Measurements from ENCODE around the gene DOK7.
"Not testable (repeated sequence)": the region's sequence is repeated elsewhere in the genome, so short reads cannot be mapped to it uniquely, and the experiment has no call there.

The DOK7 gene

GRCh38 chr4:3510481-3510880 lies 47.4 kb downstream of the DOK7 start:
- Histone ChIP-seq H2AK5ac (ENCODE audit: low read depth, low read length) (no peak overlapping the region), H3K18ac (ENCODE audit: low read length) (no peak overlapping the region), H3K79me1 (ENCODE audit: low read depth, low read length) (peaks cover 4% of the 10 kb centered on the region), H4K91ac (ENCODE audit: low read depth, low read length, poor library complexity) (peak overlapping the region; percentile 89), H3K4me1 (ENCODE audit: control insufficient read depth in 2 of 2, insufficient read depth in 1 of 2, low read depth in 1 of 2, low read length in 2 of 2) (no peaks in the 10 kb centered on the region), H3K27ac (replicated peaks; ENCODE audit: low read length) (no peak overlapping the region), H2BK120ac (ENCODE audit: low read depth, low read length) (no peak overlapping the region), H3K23ac (ENCODE audit: low read depth, low read length, poor library complexity) (no peak overlapping the region), H3K4me2 (ENCODE audit: insufficient read depth, low read length, poor library complexity, severe bottlenecking) (no peak overlapping the region), H2BK12ac (ENCODE audit: low read length) (no peak overlapping the region), H4K8ac (ENCODE audit: low read depth, low read length) (peak overlapping the region; percentile 65), H2AFZ (ENCODE audit: low read length) (no peak overlapping the region), H3K14ac (ENCODE audit: low read length) (peak overlapping the region; percentile 40), H2BK5ac (ENCODE audit: low read length) (peak overlapping the region; percentile 22), H2BK15ac (ENCODE audit: low read length) (no peak overlapping the region), H3K9ac (ENCODE audit: low read depth, low read length, poor library complexity) (no peak overlapping the region), H3K36me3 (replicated peaks in 1 of 2; ENCODE audit: control insufficient read depth in 2 of 2, insufficient read depth in 2 of 2, low read length in 2 of 2) (peaks cover 54 to 91% of the 10 kb centered on the region in 2 donors), H3K27me3 (ENCODE audit: control insufficient read depth in 3 of 3, insufficient read depth in 3 of 3, low read depth in 1 of 3, low read length in 3 of 3) (no peaks in the 10 kb centered on the region), H3K4ac (ENCODE audit: low read length) (no peak overlapping the region), H3K9me3 (replicated peaks in 1 of 2; ENCODE audit: control insufficient read depth in 2 of 2, insufficient read depth in 1 of 2, low read depth in 1 of 2, low read length in 2 of 2) (peaks cover 0 to 6% of the 10 kb centered on the region in 2 donors), H3K4me3 (ENCODE audit: low read length in 2 of 2) (peak overlapping the region in 1 of 2 donors; percentile 64)
- no CpG with 5 or more reads among the region's 16 CpGs for WGBS, 2 donors (ENCODE audit: extremely low coverage in 2 of 2, insufficient read length in 2 of 2, insufficient replicate concordance in 1 of 2)
- DNase-seq (ENCODE audit: low spot score): no peak

GRCh38 chr4:3511187-3511586 lies 48.1 kb downstream of the DOK7 start:
- Histone ChIP-seq H2AFZ (ENCODE audit: low read length) (no peak overlapping the region), H3K14ac (ENCODE audit: low read length) (no peak overlapping the region), H3K79me1 (ENCODE audit: low read depth, low read length) (peaks cover 3% of the 10 kb centered on the region), H2BK12ac (ENCODE audit: low read length) (no peak overlapping the region), H3K27me3 (ENCODE audit: control insufficient read depth in 3 of 3, insufficient read depth in 3 of 3, low read depth in 1 of 3, low read length in 3 of 3) (no peaks in the 10 kb centered on the region), H2BK5ac (ENCODE audit: low read length) (no peak overlapping the region), H4K8ac (ENCODE audit: low read depth, low read length) (no peak overlapping the region), H2BK120ac (ENCODE audit: low read depth, low read length) (no peak overlapping the region), H3K18ac (ENCODE audit: low read length) (no peak overlapping the region), H3K4me1 (ENCODE audit: control insufficient read depth in 2 of 2, insufficient read depth in 1 of 2, low read depth in 1 of 2, low read length in 2 of 2) (no peaks in the 10 kb centered on the region), H4K91ac (ENCODE audit: low read depth, low read length, poor library complexity) (no peak overlapping the region), H3K4me2 (ENCODE audit: insufficient read depth, low read length, poor library complexity, severe bottlenecking) (no peak overlapping the region), H3K27ac (replicated peaks; ENCODE audit: low read length) (no peak overlapping the region), H3K4ac (ENCODE audit: low read length) (no peak overlapping the region), H2BK15ac (ENCODE audit: low read length) (no peak overlapping the region), H3K36me3 (replicated peaks in 1 of 2; ENCODE audit: control insufficient read depth in 2 of 2, insufficient read depth in 2 of 2, low read length in 2 of 2) (peaks cover 56 to 92% of the 10 kb centered on the region in 2 donors), H2AK5ac (ENCODE audit: low read depth, low read length) (no peak overlapping the region), H3K23ac (ENCODE audit: low read depth, low read length, poor library complexity) (no peak overlapping the region), H3K9me3 (replicated peaks in 1 of 2; ENCODE audit: control insufficient read depth in 2 of 2, insufficient read depth in 1 of 2, low read depth in 1 of 2, low read length in 2 of 2) (peaks cover 0 to 6% of the 10 kb centered on the region in 2 donors), H3K4me3 (ENCODE audit: low read length in 2 of 2) (no peak overlapping the region), H3K9ac (ENCODE audit: low read depth, low read length, poor library complexity) (no peak overlapping the region)
- no CpG with 5 or more reads among the region's 6 CpGs for WGBS, 2 donors (ENCODE audit: extremely low coverage in 2 of 2, insufficient read length in 2 of 2, insufficient replicate concordance in 1 of 2)
- DNase-seq (ENCODE audit: low spot score): no peak

DNA sequence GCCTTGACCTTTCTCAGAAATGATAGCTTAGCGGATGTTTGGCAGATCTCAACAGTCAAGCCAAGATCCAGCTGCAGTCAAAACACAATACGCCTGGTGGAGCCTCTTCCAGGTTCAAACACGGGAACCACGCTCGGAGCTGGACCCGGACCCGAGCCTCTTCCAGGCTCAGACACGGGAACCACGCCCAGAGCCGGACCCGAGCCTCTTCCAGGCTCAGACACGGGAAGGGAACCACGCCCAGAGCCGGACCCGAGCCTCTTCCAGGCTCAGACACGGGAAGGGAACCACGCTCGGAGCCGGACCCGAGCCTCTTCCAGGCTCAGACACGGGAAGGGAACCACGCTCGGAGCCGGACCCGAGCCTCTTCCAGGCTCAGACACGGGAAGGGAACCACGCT lies 48.5 kb downstream of the DOK7 start:
- no CpG with 5 or more reads among the region's 27 CpGs for WGBS, 2 donors (ENCODE audit: extremely low coverage in 2 of 2, insufficient read length in 2 of 2, insufficient replicate concordance in 1 of 2)
- H3K79me1 ChIP-seq (ENCODE audit: low read depth, low read length); H2BK5ac ChIP-seq (ENCODE audit: low read length); H3K14ac ChIP-seq (ENCODE audit: low read length); H3K27ac ChIP-seq (replicated peaks; ENCODE audit: low read length); H2BK120ac ChIP-seq (ENCODE audit: low read depth, low read length); H3K27me3 ChIP-seq (ENCODE audit: control insufficient read depth in 3 of 3, insufficient read depth in 3 of 3, low read depth in 1 of 3, low read length in 3 of 3); H3K9me3 ChIP-seq (replicated peaks in 1 of 2; ENCODE audit: control insufficient read depth in 2 of 2, insufficient read depth in 1 of 2, low read depth in 1 of 2, low read length in 2 of 2); H2BK15ac ChIP-seq (ENCODE audit: low read length); H4K91ac ChIP-seq (ENCODE audit: low read depth, low read length, poor library complexity); H3K18ac ChIP-seq (ENCODE audit: low read length); H3K4ac ChIP-seq (ENCODE audit: low read length); H4K8ac ChIP-seq (ENCODE audit: low read depth, low read length); H3K4me3 ChIP-seq (ENCODE audit: low read length in 2 of 2); H3K9ac ChIP-seq (ENCODE audit: low read depth, low read length, poor library complexity); H3K4me2 ChIP-seq (ENCODE audit: insufficient read depth, low read length, poor library complexity, severe bottlenecking); H3K4me1 ChIP-seq (ENCODE audit: control insufficient read depth in 2 of 2, insufficient read depth in 1 of 2, low read depth in 1 of 2, low read length in 2 of 2); H2BK12ac ChIP-seq (ENCODE audit: low read length); H3K23ac ChIP-seq (ENCODE audit: low read depth, low read length, poor library complexity); H2AFZ ChIP-seq (ENCODE audit: low read length); H2AK5ac ChIP-seq (ENCODE audit: low read depth, low read length); DNase-seq (ENCODE audit: low spot score): not testable (repeated sequence)
- H3K36me3 ChIP-seq (replicated peaks in 1 of 2; ENCODE audit: control insufficient read depth in 2 of 2, insufficient read depth in 2 of 2, low read length in 2 of 2): peaks cover 59 to 94% of the 10 kb centered on the region in 2 donors

DNA sequence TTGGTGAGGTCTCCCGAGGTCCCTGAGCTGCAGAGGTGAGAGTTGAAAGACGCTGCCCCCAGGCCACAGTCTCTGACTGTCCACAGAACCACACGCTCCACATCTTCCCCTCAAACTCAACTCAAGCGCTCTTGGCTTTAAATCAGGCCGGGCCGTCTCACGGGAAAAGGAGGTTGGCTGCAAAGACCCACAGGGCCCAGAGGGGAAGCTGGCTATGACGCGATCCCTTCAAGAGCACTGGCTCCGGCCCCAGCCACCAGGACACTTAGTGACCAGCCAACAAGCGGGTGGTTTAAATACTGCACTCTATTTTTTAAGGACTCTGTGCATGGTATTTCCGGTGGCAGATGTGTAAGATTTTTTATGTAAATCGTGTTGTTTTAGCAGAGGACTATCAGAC lies 49.2 kb downstream of the DOK7 start:
- H2BK15ac ChIP-seq (ENCODE audit: low read length): no peak overlapping the region
- H4K91ac ChIP-seq (ENCODE audit: low read depth, low read length, poor library complexity): no peak overlapping the region
- H2BK5ac ChIP-seq (ENCODE audit: low read length): no peak overlapping the region
- no peak overlapping the region for H3K9ac ChIP-seq (ENCODE audit: low read depth, low read length, poor library complexity)
- no peak overlapping the region for H3K27ac ChIP-seq (replicated peaks; ENCODE audit: low read length)
- no peak overlapping the region for H2AFZ ChIP-seq (ENCODE audit: low read length)
- no peak overlapping the region for H4K8ac ChIP-seq (ENCODE audit: low read depth, low read length)
- no peak overlapping the region for H3K23ac ChIP-seq (ENCODE audit: low read depth, low read length, poor library complexity)
- H3K4me1 ChIP-seq (ENCODE audit: control insufficient read depth in 2 of 2, insufficient read depth in 1 of 2, low read depth in 1 of 2, low read length in 2 of 2): no peaks in the 10 kb centered on the region
- no peak overlapping the region for H3K14ac ChIP-seq (ENCODE audit: low read length)
- no peak overlapping the region for H2BK12ac ChIP-seq (ENCODE audit: low read length)
- no peaks in the 10 kb centered on the region for H3K27me3 ChIP-seq (ENCODE audit: control insufficient read depth in 3 of 3, insufficient read depth in 3 of 3, low read depth in 1 of 3, low read length in 3 of 3)
- H3K36me3 ChIP-seq (replicated peaks in 1 of 2; ENCODE audit: control insufficient read depth in 2 of 2, insufficient read depth in 2 of 2, low read length in 2 of 2): peaks cover 66 to 94% of the 10 kb centered on the region in 2 donors
- H2AK5ac ChIP-seq (ENCODE audit: low read depth, low read length): no peak overlapping the region
- no peak for DNase-seq (ENCODE audit: low spot score)
- no peak overlapping the region for H3K4me3 ChIP-seq (ENCODE audit: low read length in 2 of 2)
- H3K79me1 ChIP-seq (ENCODE audit: low read depth, low read length): peaks cover 3% of the 10 kb centered on the region
- H3K9me3 ChIP-seq (replicated peaks in 1 of 2; ENCODE audit: control insufficient read depth in 2 of 2, insufficient read depth in 1 of 2, low read depth in 1 of 2, low read length in 2 of 2): peaks cover 0 to 6% of the 10 kb centered on the region in 2 donors
- no CpG with 5 or more reads among the region's 13 CpGs for WGBS, 2 donors (ENCODE audit: extremely low coverage in 2 of 2, insufficient read length in 2 of 2, insufficient replicate concordance in 1 of 2)
- no peak overlapping the region for H3K4ac ChIP-seq (ENCODE audit: low read length)
- H3K4me2 ChIP-seq (ENCODE audit: insufficient read depth, low read length, poor library complexity, severe bottlenecking): no peak overlapping the region
- H3K18ac ChIP-seq (ENCODE audit: low read length): no peak overlapping the region
- no peak overlapping the region for H2BK120ac ChIP-seq (ENCODE audit: low read depth, low read length)
